ENCODE results near the gene NAPG.
"Not testable (repeated sequence)": the region's sequence is repeated elsewhere in the genome, so short reads cannot be mapped to it uniquely, and the experiment has no call there.

Gene NAPG

GRCh38 chr18:10514601-10515000 is 11.2 kb upstream of the NAPG start:
- no peak for DNase-seq

GRCh38 chr18:10515456-10515855 is 10.4 kb upstream of the NAPG start:
- DNase-seq: no peak

DNA sequence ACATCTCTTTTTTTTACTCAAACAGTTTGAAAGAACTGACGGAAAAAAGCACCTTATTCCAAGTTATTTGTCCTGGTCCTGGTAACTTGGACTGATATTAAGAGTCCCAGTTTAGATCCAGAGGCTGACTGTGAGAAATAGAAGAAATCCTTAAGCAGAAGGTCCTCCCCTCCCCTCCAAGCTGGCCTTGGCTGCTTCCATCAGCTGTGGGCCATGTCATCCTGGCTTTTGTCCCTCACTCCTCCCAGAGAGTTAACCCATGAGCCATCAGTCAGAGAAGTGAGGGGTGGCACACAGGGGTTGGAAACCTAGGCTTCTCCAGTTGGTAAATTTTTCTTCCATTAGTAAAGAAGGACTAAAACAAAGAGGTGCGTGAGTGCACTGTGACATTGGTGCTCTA is 9.7 kb upstream of the NAPG start:
- DNase-seq: no peak

- DNase-seq: no peak
Measured at GRCh38 chr18:10518595-10519255, 7.1 kb upstream of the NAPG start.

DNA sequence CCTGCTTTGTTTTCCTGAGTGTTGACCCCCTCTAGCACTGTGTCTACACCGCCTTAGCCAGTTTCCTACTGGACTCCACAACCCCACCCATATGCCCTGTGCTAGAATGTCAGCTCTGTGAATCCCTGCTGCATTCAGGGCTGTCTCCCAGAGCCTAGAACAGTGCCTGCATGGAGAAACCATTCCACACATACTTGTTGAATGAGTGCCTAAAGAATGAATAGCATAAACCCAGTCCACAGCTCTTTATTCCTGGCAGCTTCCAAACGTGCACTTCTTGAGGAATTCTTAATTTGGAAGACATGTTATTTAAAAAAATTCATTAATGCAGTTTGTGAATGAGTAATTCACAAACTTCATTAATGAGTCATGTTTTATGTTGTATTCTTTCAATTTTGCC is 6.5 kb upstream of the NAPG start:
- no peak for DNase-seq

GRCh38 chr18:10519999-10520935 is 5.6 kb upstream of the NAPG start:
- DNase-seq: no peak

DNA sequence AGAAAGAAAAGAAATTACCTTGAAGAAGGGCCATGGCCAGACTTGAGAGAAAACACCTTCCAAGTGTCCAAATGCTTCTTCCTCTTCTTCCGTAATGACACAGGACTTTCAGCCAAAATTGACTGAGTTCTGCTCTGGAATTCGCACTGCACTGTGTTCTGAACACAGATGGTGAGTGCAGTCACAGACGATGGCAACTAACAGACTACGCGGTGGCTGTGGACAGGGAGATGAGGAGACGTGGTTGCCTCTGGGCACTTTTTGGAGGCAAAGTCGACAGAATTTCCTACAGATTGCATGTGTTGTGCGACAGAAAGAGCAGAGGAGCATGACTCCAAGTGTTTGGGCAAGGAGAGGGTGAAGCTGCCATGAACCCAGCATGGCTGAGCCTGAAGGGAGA is 4.3 kb upstream of the NAPG start:
- DNase-seq: no peak

GRCh38 chr18:10522574-10522973 is 3.3 kb upstream of the NAPG start:
- no peak for DNase-seq

DNA sequence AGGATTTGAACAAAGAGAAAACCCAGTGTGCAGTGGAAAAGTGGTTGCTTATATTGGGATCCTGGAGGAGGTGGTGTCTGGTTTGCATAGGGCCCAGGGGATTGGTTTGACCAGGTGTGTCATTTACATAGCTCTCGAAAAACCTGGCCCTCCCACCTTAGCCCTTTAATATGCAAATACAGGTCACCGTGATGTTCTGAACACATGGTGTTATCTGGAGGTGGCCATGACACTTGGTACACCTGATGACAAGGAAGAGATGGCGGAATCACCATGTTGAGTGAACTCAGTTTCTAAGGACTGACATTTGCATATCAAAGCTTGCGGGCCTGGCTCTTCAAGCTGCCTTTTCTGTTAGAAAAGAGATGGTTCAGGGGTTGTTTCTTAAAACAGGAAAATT is 2.3 kb upstream of the NAPG start:
- no peak for DNase-seq

DNA sequence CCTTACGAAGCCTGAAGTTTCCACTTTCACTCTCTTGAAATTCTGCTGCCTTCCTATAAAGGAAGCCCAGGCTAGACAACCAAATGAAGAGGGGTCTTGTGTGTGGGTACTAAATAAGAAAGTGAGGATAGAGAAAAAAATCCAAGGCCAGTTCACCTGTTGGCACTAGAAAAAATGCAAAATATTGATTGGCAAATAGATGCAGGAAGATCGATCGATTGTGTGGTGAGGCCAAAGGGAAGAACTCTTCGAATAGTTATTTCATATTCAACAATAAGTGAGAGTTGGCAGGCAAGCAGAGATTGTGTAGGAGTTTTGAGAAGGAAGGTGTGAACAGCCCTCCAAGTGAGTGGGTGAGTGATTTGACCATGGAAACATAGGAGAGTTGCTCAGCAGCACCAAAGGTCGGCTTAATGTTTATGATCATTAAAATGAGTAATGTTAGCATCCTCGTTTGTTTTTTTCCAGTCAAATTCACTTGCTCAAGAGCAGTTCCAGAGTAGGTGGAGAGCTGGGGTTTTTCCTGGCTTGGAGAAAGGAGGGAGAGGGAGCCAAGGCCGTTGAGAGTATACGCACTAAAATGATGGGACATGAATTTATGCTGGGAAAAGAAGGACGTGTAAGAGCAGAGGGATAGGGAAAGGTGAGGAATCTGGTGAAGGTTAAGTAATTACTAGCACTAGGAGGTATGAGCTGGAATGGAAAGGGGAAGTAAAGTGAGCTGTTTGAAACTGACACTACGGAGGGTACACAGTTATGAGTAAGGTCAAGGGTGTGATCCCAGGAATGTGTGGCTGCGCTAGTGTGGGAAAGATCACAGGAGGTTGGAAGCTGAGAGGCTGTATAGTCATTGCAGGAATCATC is 1.1 kb upstream of the NAPG start:
- DNase-seq: no peak

GRCh38 chr18:10525371-10525691 is 496 bp upstream of the NAPG start:
- no peak for DNase-seq

DNA sequence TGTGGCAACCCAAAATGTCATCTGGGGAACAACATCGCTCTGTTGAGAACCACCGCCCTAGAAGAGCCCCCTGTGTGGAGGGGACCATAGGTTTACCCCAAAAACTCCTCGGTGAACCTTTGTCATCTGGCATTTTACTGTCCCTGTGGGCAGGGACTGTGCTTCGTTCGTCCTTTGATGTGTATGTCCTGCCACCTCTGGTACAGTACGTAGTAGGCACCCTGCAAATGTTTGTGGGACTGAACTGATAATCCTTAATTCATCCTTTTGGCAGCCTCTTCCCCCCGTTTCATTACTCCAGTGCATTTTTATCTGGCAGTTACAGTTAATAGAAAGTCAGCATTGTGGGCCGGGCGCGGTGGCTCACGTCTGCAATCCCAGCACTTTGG is 728 bp downstream of the NAPG start:
- no peak for DNase-seq

GRCh38 chr18:10528439-10528838 is 2.6 kb downstream of the NAPG start:
- DNase-seq: no peak

DNA sequence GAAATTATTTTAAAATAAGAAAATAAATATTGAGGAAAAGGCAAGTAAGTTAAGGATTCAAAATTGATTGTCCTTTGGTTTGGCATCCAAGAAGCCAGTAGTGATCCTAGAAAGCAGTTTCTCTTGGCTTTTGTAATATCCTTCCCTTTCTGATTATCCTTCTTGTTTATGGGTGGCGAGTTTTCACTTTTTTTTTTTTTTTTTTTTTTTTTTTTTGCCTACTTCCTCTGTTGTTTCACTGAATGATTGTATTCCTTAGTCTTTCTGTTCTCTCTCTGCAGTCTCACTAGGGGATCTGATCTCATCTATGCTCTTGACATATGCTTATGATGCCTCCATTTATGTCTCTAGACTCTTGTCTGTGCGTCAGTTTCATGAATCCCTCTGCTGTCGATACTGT is 4.2 kb downstream of the NAPG start:
- DNase-seq: no peak

GRCh38 chr18:10530852-10531251 is 5.0 kb downstream of the NAPG start:
- no peak for DNase-seq

GRCh38 chr18:10533111-10533510 is 7.3 kb downstream of the NAPG start:
- no peak for DNase-seq

- DNase-seq: no peak
Measured at GRCh38 chr18:10536280-10536679, 10.5 kb downstream of the NAPG start.

GRCh38 chr18:10537765-10538164 is 11.9 kb downstream of the NAPG start:
- no peak for DNase-seq

DNA sequence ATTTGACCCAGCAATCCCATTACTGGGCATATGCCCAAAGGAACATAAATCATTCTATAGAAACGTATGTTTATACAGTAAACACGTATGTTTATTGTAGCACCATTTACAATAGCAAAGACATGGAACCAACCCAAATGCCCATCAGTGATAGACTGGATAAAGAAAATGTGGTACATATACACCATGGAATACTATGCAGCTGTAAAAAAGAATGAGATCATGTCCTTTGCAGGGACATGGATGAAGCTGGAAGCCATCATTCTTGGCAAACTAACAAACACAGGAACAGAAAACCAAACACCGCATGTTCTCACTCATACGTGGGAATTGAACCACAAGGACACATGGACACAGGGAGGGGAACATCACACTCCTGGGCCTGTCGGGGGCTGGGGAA is 13.3 kb downstream of the NAPG start:
- DNase-seq: not testable (repeated sequence)

DNA sequence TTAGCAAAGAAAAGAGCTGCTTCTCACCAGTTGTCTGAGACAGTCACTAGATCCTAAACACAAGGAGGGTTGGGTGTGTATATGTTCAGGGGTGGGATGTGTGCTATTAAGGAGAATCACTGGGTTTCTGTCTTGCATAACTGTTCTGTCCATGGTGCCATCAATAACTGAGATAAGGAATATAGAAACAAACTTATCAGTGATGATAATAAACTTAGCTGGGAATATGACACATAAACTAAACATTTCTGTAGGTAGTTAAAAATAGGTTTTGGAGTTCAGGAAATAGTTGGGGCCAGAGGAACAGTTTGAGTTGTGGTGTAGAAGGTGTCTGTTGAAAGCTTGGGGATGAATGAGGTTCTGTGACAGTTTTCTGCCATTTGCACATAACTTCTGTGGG is 17.4 kb downstream of the NAPG start:
- no peak for DNase-seq

GRCh38 chr18:10544093-10544748 is 18.4 kb downstream of the NAPG start:
- no peak for DNase-seq

DNA sequence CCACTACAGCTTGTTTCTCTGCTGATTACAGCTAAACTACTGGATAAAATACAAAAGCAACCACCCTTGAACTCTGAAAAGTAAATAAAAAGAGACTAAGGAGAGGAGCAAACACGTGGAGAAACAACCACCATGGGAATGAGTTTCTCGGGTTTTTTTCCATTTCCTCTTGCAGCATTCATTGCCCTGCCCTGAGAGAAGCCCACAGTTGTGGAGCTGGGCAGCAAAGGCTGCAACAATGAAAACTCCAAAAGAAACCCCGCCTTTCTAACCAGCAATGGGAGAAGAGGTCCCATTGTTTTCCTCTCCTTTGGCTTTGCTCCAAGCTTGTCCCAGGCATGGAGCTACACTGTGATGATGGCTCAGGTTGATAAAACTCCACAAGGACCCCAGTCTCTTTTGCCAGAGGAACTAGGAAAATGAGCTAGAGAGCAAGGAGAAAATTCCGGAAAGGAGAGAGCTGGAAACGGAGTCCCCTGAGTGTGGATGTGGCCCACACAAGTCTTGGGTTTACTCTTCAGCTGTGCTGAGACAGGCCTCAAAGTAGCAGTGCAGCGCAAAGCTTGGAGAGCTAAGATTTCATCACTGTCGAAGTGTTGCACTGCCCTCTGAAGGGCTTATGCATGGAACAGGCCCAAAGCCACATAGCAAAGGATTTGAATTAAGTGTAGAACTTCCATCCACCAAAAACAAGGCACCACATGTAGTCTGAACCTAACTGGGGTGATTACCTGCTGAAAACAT is 20.9 kb downstream of the NAPG start:
- no peak for DNase-seq

Measured in cerebellar nuclear complex (tissue), 1 donor.